CD4-positive, alpha-beta T cell treated with Interleukin-4 for 4 hours (primary cell): Measurements from ENCODE around the gene ZFAND6.
A peak's percentile ranks its signal among the peaks of the same experiment; 100 is the strongest.

Source experiments
- DNase-seq: peaks from one replicate; pipeline ENCODE4 v3.0.0-alpha.2; 2020

The ZFAND6 gene

GRCh38 chr15:80052597-80053304, 6.7 kb upstream of the ZFAND6 start:
- DNase-seq = no peak

GRCh38 chr15:80055933-80056332, 3.5 kb upstream of the ZFAND6 start:
- DNase-seq = no peak

GRCh38 chr15:80058044-80058443, 1.4 kb upstream of the ZFAND6 start:
- no peak for DNase-seq

GRCh38 chr15:80059786-80060355, 395 bp downstream of the ZFAND6 start:
- no peak for DNase-seq

- peak; percentile 19 for DNase-seq
These were observed 1.0 kb downstream of the ZFAND6 start for GRCh38 chr15:80060356-80061006.

GRCh38 chr15:80061582-80061981, 2.1 kb downstream of the ZFAND6 start:
- DNase-seq = no peak

GRCh38 chr15:80066912-80067311, 7.4 kb downstream of the ZFAND6 start:
- DNase-seq = no peak

GRCh38 chr15:80068578-80068977, 9.1 kb downstream of the ZFAND6 start:
- DNase-seq = no peak

GRCh38 chr15:80070840-80071239, 11.4 kb downstream of the ZFAND6 start:
- no peak for DNase-seq

- no peak for DNase-seq
These were observed 12.2 kb downstream of the ZFAND6 start for GRCh38 chr15:80071652-80072051.

- peak; percentile 80 for DNase-seq
These were observed 13.0 kb downstream of the ZFAND6 start for GRCh38 chr15:80072285-80072994.

GRCh38 chr15:80073197-80073596, 13.7 kb downstream of the ZFAND6 start:
- DNase-seq = no peak

GRCh38 chr15:80076321-80077318, 17.1 kb downstream of the ZFAND6 start:
- no peak for DNase-seq

- no peak for DNase-seq
These were observed 21.9 kb downstream of the ZFAND6 start for GRCh38 chr15:80081390-80081789.

- DNase-seq = no peak
These were observed 27.6 kb downstream of the ZFAND6 start for GRCh38 chr15:80087104-80087503.

GRCh38 chr15:80090041-80090440, 30.6 kb downstream of the ZFAND6 start:
- DNase-seq = no peak

GRCh38 chr15:80090879-80091503, 31.5 kb downstream of the ZFAND6 start:
- DNase-seq = no peak

GRCh38 chr15:80093854-80094418, 34.5 kb downstream of the ZFAND6 start:
- DNase-seq = no peak

- no peak for DNase-seq
These were observed 36.0 kb downstream of the ZFAND6 start for GRCh38 chr15:80095511-80095910.

- no peak for DNase-seq
These were observed 36.5 kb downstream of the ZFAND6 start for GRCh38 chr15:80095969-80096368.

- no peak for DNase-seq
These were observed 38.9 kb downstream of the ZFAND6 start for GRCh38 chr15:80098341-80098740.

- no peak for DNase-seq
These were observed 39.8 kb downstream of the ZFAND6 start for GRCh38 chr15:80099241-80099640.
